Calu3 (cell line): Measurements from ENCODE around the gene HAND2. TPM values are rescaled to one million over a fixed set of nuclear protein-coding genes. Genes with fewer than 3 reads are reported as not detected.

Source experiments
- BruUV-seq: library from RNA; stranded (reverse); fragments of 400-500 nt; replicated peaks from 2 replicates; lab custom pipeline; 2021; lab: Mats Ljungman, UMichigan
- CTCF ChIA-PET: fragments of 300-600 bp; sonication (Branson Sonifier 250); formaldehyde crosslinking; loops from one replicate; lab custom pipeline; 2022; ENCODE audit warnings: antibody characterized with exemption; lab: Charles Lee
- DNase-seq: peaks from one replicate; pipeline ENCODE4 v3.0.0; 2022
- H3K27ac Mint-ChIP-seq: one replicate; pipeline ENCODE4 v1.8.0; 2022; ENCODE audit warnings: mixed read lengths; ENCODE audit not compliant: unreplicated experiment
- H3K27me3 Mint-ChIP-seq: one replicate; pipeline ENCODE4 v1.8.0; 2022; ENCODE audit warnings: mixed read lengths; ENCODE audit not compliant: unreplicated experiment
- H3K36me3 Mint-ChIP-seq: one replicate; pipeline ENCODE4 v1.8.0; 2022; ENCODE audit warnings: mild to moderate bottlenecking, moderate library complexity, mixed read lengths; ENCODE audit not compliant: insufficient read depth, unreplicated experiment
- H3K4me1 Mint-ChIP-seq: one replicate; pipeline ENCODE4 v1.8.0; 2022; ENCODE audit warnings: mild to moderate bottlenecking, low read depth, mixed read lengths; ENCODE audit not compliant: unreplicated experiment
- H3K4me3 Mint-ChIP-seq: one replicate; pipeline ENCODE4 v1.8.0; 2022; ENCODE audit warnings: mild to moderate bottlenecking, low read depth, moderate library complexity, mixed read lengths; ENCODE audit not compliant: unreplicated experiment
- H3K9me3 Mint-ChIP-seq: one replicate; pipeline ENCODE4 v1.8.0; 2022; ENCODE audit warnings: low read depth, mixed read lengths; ENCODE audit not compliant: unreplicated experiment
- CTCF ChIP-seq: fragments of 200-600 bp; IDR thresholded peaks from one replicate; pipeline ENCODE4 v1.8.0; 2022; ENCODE audit warnings: antibody characterized with exemption; ENCODE audit not compliant: unreplicated experiment
- intact Hi-C: fragments of 100-400 bp; cut with micrococcal nuclease; formaldehyde crosslinking; loops from one replicate; pipeline ENCODE4 v1.10.0; 2022; ENCODE audit not compliant: unreplicated experiment
- total RNA-seq: library from RNA; stranded (reverse); gene quantifications from 2 replicates; pipeline ENCODE4 v1.2.3, GENCODE V29; 2022

The HAND2 gene
- total RNA-seq, 1 experiment from 2014 or later = 0.45 TPM

GRCh38 chr4:173547889-173548288, 17.9 kb upstream of the HAND2 start:
- Mint-ChIP-seq H3K27ac (no peak overlapping the region), H3K27me3 (no peaks in the 10 kb centered on the region), H3K9me3 (peaks cover 2% of the 10 kb centered on the region), H3K4me3 (no peak overlapping the region), H3K36me3 (no peaks in the 10 kb centered on the region), H3K4me1 (no peaks in the 10 kb centered on the region)
- no peak for DNase-seq
- BruUV-seq = no TSS peak
- no peak for TF ChIP-seq CTCF
- CTCF ChIA-PET = no interaction called here
- intact Hi-C loops = no loop called here

GRCh38 chr4:173546776-173547175, 16.7 kb upstream of the HAND2 start:
- BruUV-seq = no TSS peak
- CTCF ChIA-PET = no interaction called here
- H3K27me3 Mint-ChIP-seq = no peaks in the 10 kb centered on the region

GRCh38 chr4:173545440-173545839, 15.4 kb upstream of the HAND2 start:
- no peaks in the 10 kb centered on the region for H3K4me1 Mint-ChIP-seq
- no peak for TF ChIP-seq CTCF
- H3K9me3 Mint-ChIP-seq = no peaks in the 10 kb centered on the region
- no peak overlapping the region for H3K27ac Mint-ChIP-seq
- BruUV-seq = no TSS peak
- intact Hi-C loops = no loop called here
- DNase-seq = no peak
- H3K4me3 Mint-ChIP-seq = no peak overlapping the region
- H3K27me3 Mint-ChIP-seq = no peaks in the 10 kb centered on the region
- H3K36me3 Mint-ChIP-seq = no peaks in the 10 kb centered on the region
- CTCF ChIA-PET = no interaction called here

More at GRCh38 chr4:173546776-173547175, 16.7 kb upstream of the HAND2 start:
- no peak for DNase-seq
- Mint-ChIP-seq H3K4me1 (no peaks in the 10 kb centered on the region), H3K9me3 (peaks cover 2% of the 10 kb centered on the region), H3K36me3 (no peaks in the 10 kb centered on the region), H3K27ac (no peak overlapping the region), H3K4me3 (no peak overlapping the region)
- no peak for TF ChIP-seq CTCF
- intact Hi-C loops = no loop called here

- Mint-ChIP-seq H3K9me3 (no peaks in the 10 kb centered on the region), H3K27ac (no peak overlapping the region), H3K4me1 (no peaks in the 10 kb centered on the region), H3K27me3 (peaks cover 13% of the 10 kb centered on the region), H3K4me3 (no peak overlapping the region), H3K36me3 (no peaks in the 10 kb centered on the region)
- no TSS peak for BruUV-seq
- CTCF ChIA-PET = interaction anchor here (0.6 kb wide), 1 partner anchor 13 kb away, joined by 3 read pairs; the partner anchor contains the start of gene HAND2
- no peak for DNase-seq
- no peak for TF ChIP-seq CTCF
- intact Hi-C loops = no loop called here
Observed at GRCh38 chr4:173543266-173543665, 13.2 kb upstream of the HAND2 start.
